ENCODE results near the gene UPF1.

Gene UPF1

DNA sequence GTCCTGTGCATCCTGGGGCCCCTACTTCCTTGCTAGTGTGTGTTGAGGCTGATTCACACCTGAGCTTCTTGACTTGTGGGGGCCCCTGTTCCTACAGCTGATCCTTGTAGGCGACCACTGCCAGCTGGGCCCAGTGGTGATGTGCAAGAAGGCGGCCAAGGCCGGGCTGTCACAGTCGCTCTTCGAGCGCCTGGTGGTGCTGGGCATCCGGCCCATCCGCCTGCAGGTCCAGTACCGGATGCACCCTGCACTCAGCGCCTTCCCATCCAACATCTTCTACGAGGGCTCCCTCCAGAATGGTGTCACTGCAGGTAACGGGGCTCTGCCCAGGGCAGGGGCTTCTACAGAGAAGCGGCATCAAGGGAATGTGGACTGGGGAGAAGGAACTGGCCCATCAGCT lies 25.5 kb downstream of the UPF1 start:
- DNase-seq (ENCODE audit: low read depth), result no peak

DNA sequence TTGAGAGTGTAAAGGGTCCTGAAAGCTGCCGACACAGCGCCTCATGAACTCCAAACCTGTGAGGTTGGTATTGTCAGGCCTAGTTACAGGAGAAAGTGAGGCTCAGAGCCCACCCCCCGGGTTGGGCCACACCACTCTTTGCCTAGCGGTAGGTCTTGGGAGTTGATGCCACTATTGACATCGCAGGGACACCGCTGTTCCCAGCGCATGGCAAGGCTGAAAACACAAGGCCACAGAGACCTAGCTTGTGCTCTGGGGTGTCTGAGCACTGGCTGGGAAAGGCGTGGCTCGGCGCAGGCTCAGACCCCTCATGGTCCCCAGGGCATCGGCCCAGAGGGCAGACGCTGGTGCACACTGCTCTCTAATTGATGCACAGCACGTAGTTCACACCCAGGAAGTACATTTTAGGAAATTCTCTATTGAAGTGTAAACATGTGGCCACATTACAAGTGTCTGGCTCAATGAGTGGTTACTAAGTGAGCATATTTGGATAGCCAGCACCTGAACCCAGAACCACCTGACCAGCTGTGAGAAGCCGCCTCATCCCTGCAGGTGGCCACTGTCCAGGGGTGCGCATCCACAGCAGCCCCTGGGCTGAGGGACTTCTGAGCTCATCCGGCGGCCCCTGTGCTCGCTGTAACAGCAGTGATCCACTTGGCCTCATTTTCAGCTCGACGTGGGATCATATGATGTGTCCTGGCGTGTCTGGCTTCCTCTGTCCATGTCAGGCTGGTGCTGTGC lies 27.3 kb downstream of the UPF1 start:
- no peak for DNase-seq (ENCODE audit: low read depth)

DNA sequence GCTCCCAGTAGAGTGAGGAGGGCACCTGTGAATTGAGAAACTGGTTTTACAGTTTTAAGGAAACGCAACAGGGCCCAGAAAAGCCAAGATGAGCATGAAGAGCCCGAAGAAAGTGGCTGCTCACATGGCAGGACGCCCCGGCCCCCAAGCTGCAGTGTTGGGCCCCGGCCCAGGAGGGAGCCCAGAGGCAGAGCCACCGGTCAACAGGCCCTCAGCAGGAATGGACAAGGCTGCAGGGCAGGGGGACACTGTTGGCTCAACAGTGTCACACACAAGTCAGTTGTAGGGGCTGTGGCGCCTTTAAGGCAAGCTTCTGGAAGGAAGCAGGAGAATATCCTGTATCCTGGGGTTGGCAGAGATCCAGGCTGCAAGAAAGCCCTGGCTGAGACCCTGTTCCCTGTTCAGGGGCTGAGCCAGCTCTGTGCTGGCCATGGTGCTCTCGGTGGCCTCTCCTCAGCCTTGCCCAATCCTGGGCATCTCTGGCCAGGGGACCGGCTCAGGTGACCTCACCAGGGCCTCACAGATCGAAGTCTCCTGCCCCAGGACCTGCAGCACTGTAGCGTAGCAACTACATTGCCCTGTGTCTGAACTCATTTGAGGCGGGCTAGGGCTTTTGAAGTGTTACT lies 28.0 kb downstream of the UPF1 start:
- no peak for DNase-seq (ENCODE audit: low read depth)

- no peak for DNase-seq (ENCODE audit: low read depth)
Measured at GRCh38 chr19:18860302-18860700, 28.5 kb downstream of the UPF1 start.

DNA sequence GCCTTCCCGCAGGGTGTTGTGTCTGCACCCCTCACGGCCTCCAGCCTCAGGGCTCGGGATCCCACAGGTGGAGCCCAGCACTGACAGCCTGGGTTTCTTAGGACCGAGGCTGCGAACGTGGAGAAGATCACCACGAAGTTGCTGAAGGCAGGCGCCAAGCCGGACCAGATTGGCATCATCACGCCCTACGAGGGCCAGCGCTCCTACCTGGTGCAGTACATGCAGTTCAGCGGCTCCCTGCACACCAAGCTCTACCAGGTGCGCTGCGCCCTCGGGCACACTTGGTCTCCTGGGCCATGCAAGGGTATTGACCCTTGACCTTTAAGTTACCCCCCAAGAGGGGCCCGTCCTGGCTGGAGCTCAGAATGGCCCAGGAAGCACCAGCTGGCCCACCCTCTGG lies 29.0 kb downstream of the UPF1 start:
- DNase-seq (ENCODE audit: low read depth), result no peak

GRCh38 chr19:18861235-18861634 lies 29.5 kb downstream of the UPF1 start:
- DNase-seq (ENCODE audit: low read depth), result no peak

DNA sequence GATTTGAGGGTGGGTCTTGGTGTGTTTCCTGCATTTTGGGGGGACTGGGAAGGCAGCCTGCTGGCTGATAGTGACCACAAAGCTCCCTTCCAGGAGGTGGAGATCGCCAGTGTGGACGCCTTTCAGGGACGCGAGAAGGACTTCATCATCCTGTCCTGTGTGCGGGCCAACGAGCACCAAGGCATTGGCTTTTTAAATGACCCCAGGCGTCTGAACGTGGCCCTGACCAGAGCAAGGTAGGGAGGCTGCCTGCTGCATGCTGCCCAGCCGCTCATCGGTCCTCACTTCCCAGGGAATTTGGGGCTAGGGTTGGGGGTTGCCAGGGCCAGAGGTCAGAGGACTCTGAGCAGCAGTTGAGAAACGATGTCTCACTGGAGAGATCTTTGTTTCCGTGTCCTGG lies 30.2 kb downstream of the UPF1 start:
- no peak for DNase-seq (ENCODE audit: low read depth)

GRCh38 chr19:18862976-18863842 lies 31.4 kb downstream of the UPF1 start:
- no peak for DNase-seq (ENCODE audit: low read depth)

DNA sequence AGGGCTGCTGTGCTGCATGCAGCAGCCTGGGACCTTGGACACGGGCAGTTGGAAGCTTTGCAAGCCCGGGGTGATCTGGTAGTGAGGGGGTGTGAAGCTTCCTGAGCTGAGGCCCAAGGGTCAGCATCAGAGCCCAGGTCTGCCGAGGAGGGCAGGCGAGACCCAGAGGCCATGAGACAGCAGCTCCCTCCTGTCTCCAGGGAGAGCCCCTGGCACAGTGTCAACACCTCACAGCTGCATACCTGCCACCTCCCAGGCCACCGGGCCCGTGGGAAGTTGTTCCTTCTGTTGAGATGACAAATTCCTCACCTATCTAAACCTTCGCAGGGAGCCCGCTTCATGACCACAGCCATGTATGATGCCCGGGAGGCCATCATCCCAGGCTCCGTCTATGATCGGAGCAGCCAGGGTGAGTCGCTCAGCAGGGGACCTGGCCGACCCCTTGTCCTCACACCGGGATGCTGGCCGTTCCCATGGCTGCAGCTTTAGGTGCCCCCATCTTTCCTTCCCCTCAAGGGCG lies 32.1 kb downstream of the UPF1 start:
- DNase-seq (ENCODE audit: low read depth), result no peak

GRCh38 chr19:18865106-18865972 lies 33.6 kb downstream of the UPF1 start:
- DNase-seq (ENCODE audit: low read depth), result no peak

- peak; percentile 64 for DNase-seq (ENCODE audit: low read depth)
Measured at GRCh38 chr19:18865973-18866799, 34.4 kb downstream of the UPF1 start.

- DNase-seq (ENCODE audit: low read depth), result no peak
Measured at GRCh38 chr19:18866800-18867123, 35.0 kb downstream of the UPF1 start.

GRCh38 chr19:18867199-18867598 lies 35.4 kb downstream of the UPF1 start:
- DNase-seq (ENCODE audit: low read depth), result no peak

DNA sequence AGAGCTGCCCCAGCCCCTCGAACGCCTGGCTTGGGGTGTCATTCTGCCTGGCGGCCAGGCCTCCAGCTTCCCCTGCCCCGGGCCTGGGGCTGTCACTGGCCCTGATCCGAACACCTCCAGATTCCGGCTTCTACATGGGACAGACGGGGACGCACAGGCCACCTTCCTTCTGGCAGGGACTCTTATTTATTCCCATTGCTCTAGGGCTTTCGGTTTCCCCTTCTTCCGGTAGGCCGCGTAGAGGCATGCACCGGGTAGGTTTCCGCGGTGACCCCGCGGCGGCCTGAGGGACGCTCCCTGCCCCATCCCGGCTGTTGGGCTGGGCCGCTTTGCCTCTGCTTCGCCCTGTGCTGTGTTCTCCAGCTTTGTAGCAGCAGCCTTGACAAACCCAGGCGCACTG lies 36.0 kb downstream of the UPF1 start:
- DNase-seq (ENCODE audit: low read depth), result no peak

- no peak for DNase-seq (ENCODE audit: low read depth)
Measured at GRCh38 chr19:18868380-18869022, 36.7 kb downstream of the UPF1 start.

GRCh38 chr19:18869023-18869618 lies 37.4 kb downstream of the UPF1 start:
- DNase-seq (ENCODE audit: low read depth), result no peak

DNA sequence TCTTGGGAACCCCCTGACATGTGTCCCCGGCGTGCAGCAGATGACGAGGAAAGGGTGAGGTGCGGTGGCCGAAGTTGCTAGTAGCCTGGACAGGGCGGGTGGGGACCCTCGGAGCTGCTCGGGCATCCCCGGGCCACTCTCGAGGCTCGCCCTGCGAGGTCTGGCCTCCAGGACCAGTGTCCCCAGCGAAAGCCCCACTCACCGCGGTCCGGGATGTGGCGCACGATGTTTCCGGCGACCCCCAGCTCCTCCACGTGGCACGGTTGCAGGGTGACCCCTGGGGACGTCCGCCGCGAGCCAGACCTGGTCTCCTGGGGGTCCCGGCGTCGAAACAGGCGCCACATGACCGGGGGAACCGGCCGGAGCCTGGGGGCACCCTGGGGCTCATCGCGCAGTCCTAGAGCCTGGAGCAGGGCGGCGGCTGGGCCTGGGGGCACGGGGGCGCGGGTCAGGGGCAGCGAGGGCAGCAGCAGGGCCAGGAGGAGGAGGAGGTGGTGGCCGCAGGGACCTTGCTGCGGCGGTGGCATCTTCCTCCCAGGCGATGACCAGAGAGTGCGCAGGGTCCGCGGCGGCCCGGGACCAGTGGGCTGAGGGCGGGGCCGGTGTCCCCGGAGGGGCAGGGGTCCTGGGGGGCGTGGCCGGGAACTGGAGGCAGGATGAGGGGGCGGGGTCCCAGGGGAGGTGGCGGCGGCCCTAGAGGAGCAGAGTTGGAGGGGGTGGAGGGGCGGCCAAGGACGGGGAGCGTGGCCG lies 38.2 kb downstream of the UPF1 start:
- no peak for DNase-seq (ENCODE audit: low read depth)

DNA sequence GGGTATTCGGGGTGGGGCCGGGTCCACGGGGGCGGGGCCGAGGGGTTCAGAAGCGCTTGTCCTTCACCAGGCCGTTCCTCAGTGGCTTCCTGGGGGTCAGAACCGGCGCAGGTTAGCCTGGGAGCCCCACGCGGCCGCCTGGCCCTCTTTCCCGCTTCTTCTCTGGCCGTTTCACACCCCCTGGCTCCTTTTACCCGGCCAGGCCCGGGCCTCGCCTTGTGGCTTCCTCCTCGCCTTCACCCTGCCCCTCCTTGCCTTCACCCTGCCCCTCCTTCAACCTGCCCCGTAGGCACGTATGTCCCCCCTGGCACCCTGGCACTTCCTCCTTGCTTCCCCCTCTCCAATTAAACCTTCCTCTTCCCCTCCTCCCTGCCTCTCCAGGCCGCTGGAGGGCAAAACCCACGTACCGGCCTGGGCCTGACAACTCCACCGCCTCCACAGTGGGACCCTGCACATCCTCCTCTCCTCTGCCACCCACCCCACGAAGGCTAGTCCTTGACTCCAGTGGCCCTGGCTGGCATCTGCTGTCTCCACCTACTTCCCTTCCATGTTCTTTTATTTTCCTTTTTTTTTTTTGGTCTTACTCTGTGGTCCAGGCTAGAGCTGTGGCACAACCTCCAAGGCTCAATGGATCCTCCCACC lies 38.9 kb downstream of the UPF1 start:
- no peak for DNase-seq (ENCODE audit: low read depth)

DNA sequence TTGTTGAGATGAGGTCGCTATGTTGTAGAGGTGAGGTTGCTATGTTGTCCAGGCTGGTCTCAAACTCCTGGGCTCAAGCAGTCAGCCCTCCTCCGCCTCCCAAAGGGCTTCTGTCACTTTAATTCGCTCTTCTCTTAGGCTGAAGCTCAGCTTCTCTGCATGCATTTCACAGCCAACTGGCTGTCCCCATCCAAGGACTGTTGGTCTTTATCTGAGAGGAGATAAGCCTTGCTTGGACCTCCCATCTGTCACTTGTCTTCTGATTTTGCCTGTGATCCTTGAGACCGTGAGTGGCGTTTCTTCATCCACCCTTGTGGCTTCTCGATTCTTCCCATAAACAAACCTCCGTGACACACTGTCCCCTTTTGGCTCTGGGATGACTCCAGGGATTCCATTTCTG lies 39.8 kb downstream of the UPF1 start:
- no peak for DNase-seq (ENCODE audit: low read depth)
